Astrocyte of the cerebellum (primary cell): ENCODE measurements around the gene MATN4.

ENCODE experiments used
- DNase-seq: peaks from one replicate; pipeline ENCODE4 v3.0.0-alpha.2; 2011; ENCODE audit warnings: low read depth
- H3K4me3 ChIP-seq: 2 replicates; pipeline ENCODE4 v1.5.1; 2011; ENCODE audit warnings: mild to moderate bottlenecking, low read depth, low read length, moderate library complexity
- CTCF ChIP-seq: IDR thresholded peaks from 2 replicates; pipeline ENCODE4 v1.5.1; 2012; ENCODE audit warnings: low read length, low read depth, moderate library complexity, mild to moderate bottlenecking; ENCODE audit errors: missing control alignments
- in situ Hi-C: cut with HindIII; loops from 2 replicates; pipeline ENCODE4 v1.10.0; 2017; ENCODE audit warnings: low sequenced_read_pairs

MATN4 gene

DNA sequence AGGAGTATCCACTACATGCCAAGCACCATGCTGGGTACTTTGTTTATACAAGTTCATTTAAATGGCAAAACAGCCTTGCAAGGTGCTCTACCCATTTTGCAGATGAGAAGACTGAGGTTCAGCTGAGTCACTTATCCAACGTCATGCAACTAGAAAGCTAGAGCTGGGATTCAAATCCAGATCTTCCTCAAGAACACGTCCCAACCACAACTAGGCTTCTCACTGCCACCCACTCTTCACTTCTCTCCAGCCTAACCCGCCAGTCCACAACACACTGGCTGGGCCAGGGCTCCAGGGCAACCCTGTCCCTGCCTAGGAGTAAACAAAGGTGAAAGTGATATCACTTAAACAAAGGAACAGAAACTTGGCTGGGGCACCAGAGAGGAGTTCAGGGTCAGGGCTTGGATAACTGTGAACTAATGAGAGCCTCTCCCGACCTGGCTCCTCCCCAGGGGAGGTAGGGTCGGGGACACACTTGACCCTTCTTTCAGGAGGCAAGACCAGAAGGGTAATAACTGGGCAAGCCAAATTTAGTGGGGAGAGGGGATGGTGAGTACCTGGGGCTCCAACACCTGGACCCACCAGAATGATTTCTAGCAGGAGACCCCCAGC lies 32.2 kb upstream of the MATN4 start:
- in situ Hi-C loops: no loop called here
- no peak for DNase-seq
- no peak for TF ChIP-seq CTCF
- no peak overlapping the region for H3K4me3 ChIP-seq

- no peak for TF ChIP-seq CTCF
- DNase-seq: no peak
- H3K4me3 ChIP-seq: no peak overlapping the region
- in situ Hi-C loops: no loop called here
Measured at GRCh38 chr20:45339799-45340198, 31.7 kb upstream of the MATN4 start.

GRCh38 chr20:45339084-45339483 lies 31.0 kb upstream of the MATN4 start:
- no peak overlapping the region for H3K4me3 ChIP-seq
- TF ChIP-seq CTCF: no peak
- in situ Hi-C loops: no loop called here
- DNase-seq: no peak

DNA sequence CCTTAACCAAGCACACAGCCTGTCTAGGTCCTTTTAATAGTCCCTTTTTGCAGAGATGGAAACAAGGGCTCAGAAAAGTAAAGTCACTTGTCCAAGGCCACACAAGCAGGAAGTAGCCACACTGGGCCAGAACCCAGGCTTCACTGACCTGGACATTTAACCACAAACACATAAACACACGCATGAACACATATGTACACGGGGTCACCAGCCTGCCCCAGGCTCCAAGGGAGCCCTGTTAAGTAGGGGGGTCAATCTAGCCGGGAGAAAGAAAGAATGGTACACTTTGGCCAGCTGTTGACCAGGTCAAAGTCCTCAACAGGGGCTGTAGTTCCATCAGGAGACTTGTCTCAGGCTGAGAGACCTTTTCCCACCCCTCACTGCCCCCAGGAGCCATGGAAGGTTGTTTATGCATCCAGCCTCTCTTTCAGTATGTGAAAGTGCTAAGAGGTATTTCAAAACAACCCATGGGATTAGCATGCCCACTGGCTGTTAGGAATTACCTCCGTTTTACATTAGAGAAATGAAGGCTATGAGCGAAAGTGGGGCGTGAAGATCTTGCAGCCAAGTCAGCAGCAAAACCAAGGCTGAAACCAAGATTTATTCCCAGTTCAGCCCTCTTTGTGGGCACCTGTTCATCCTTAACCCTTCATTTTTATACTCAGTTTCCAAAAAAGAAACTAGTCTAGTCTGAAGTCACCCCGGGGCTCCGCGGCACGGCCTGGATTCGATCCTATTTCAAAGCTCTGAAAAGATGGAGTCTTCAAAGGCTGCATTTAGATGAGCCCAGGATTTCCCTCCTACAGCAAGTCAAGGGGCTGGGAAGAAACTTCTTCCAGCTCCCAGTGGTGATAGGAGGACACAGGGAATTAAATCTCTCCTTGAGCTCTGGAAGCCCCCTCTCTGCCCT lies 30.3 kb upstream of the MATN4 start:
- TF ChIP-seq CTCF: no peak
- no peak overlapping the region for H3K4me3 ChIP-seq
- in situ Hi-C loops: no loop called here
- no peak for DNase-seq

DNA sequence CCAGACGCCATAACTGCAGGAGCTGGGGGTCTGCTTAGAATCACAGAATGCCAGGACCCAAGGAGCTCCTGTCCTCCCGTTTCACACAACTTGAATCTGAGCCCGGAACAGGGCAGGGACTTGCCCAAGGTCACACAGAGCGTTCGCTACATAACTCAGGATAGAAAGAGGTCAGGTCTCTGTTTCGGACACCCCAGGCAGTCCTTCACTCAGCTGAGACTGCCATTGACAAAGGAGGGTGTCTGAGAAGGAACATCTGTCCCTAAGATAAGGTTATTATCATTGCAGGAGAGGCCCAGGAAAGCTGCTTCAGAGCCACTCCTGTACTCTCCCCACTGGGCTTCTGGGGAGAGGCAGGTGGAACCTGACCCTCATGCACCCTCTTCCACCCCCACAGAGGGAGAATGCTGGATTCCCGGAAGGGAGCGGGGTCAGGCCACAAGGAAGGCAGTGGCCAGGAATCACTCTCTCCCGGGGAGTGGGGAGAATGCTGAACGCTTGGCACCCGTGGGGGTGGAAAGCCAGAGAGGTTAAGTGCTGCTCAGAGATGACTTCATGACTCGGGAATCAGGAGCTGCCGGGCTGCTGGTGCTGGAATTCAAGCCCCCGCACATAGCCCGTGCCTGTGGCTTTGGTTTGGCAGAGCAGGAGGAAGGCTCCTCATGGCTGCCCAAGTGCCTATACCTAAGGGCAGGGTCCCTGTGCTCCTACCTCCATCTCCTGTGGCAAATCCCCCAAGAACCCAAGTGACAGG lies 29.4 kb upstream of the MATN4 start:
- TF ChIP-seq CTCF: no peak
- peak; percentile 87 for DNase-seq
- H3K4me3 ChIP-seq: no peak overlapping the region
- in situ Hi-C loops: no loop called here

DNA sequence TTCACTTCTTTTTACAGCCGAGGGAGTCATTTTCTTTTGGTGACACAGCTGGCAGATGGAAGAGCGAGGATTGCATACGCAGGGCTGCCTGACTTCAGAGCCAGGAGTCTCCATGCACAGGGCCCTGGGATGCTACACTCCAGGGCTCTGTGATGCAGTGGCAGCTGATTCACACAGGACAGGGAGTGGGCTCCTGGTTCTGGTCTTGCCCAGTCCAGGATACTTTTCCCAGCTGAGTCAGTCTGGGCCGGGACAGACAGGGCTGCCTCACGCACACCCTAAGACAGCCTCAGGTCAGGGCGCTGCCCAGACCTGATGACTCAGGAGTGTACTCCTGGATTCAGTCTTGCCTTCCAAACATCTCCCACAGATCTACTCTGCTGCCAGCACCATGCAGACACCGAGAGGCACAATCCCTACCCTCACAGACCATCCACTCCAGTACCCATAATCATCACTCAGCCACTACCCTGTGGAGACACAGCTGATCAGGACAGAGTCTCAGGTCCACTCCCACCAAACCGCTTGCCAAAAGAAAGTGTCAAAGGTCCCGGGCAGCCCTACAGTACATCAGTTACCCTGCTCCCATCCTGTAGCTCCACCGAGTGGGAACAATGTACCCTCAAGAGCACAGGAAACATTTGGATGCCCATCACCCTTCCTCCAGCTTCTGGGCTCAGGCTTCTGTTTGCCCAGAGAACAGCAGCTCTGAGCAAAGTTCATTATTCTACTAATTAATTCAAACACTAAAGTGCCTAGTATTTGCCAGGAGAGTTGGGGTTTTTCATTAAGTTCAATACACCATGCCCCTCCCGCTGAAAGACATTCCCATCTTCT lies 28.6 kb upstream of the MATN4 start:
- DNase-seq: no peak
- H3K4me3 ChIP-seq: no peak overlapping the region

More for the DNA sequence above, 28.6 kb upstream of the MATN4 start:
- in situ Hi-C loops: no loop called here
- no peak for TF ChIP-seq CTCF
